K562 (cell line): ENCODE measurements around the gene SOSTDC1. TPM values are rescaled to one million over a fixed set of nuclear protein-coding genes. Genes with fewer than 3 reads are reported as not detected.

Experiments
- ARHGAP35 ChIP-seq: fragments of 450-650 bp; IDR thresholded peaks from 2 replicates; pipeline ENCODE4 v1.6.1; 2018; ENCODE audit not compliant: partially characterized antibody
- ATF1 ChIP-seq, 2 experiments: fragments of 450-650 bp in 1 of 2; IDR thresholded peaks; 2 replicates each; pipeline ENCODE4 v1.6.1; 2016; ENCODE audit warnings: missing compliant biosample characterization in 1 of 2, missing genetic modification characterization in 1 of 2
- ATF7 ChIP-seq: fragments of 450-650 bp; IDR thresholded peaks from 2 replicates; pipeline ENCODE4 v1.7.1; 2014; ENCODE audit warnings: mild to moderate bottlenecking, moderate library complexity
- C11orf30 ChIP-seq: fragments of 450-650 bp; IDR thresholded peaks from 2 replicates; pipeline ENCODE4 v1.6.1; 2016; ENCODE audit warnings: low read depth, mild to moderate bottlenecking
- CTCF ChIP-seq, 3 experiments: IDR thresholded peaks in 2 of 3; conservative IDR thresholded peaks in 1 of 3; 2 replicates each; pipeline ENCODE4 v1.5.1; 2011 to 2012; ENCODE audit warnings: low read length in 3 of 3, mild to moderate bottlenecking in 3 of 3, control low read depth in 2 of 3, improper control_type of control experiment in 1 of 3, inconsistent platforms in 1 of 3, low read depth in 1 of 3, mixed read lengths in 1 of 3, moderate library complexity in 1 of 3; ENCODE audit not compliant: insufficient read depth in 2 of 3
- DPF2 ChIP-seq: fragments of 450-650 bp; IDR thresholded peaks from 2 replicates; pipeline ENCODE4 v1.6.1; 2016
- FOSL1 ChIP-seq: fragments of 200-800 bp; sonication (Bioruptor generic); conservative IDR thresholded peaks from 2 replicates; pipeline ENCODE4 v1.6.1; 2016; ENCODE audit warnings: missing genetic modification characterization, missing compliant biosample characterization
- HMBOX1 ChIP-seq: sonication (generic); IDR thresholded peaks from 2 replicates; pipeline ENCODE4 v1.6.1; 2016
- MECOM ChIP-seq: fragments of 250-450 bp; sonication (Bioruptor Pico); IDR thresholded peaks from 2 replicates; pipeline ENCODE4 v1.8.0; 2022; ENCODE audit warnings: inconsistent platforms
- MTA2 ChIP-seq: fragments of 450-650 bp; IDR thresholded peaks from 2 replicates; pipeline ENCODE4 v1.6.1; 2016; ENCODE audit warnings: low read depth
- PTTG1 ChIP-seq: fragments of 450-650 bp; IDR thresholded peaks from 2 replicates; pipeline ENCODE4 v1.6.1; 2016; ENCODE audit warnings: low read depth, mild to moderate bottlenecking, missing genetic modification characterization, missing compliant biosample characterization
- RAD21 ChIP-seq, 2 experiments: fragments of 250-450 bp in 1 of 2; fragments of 450-650 bp in 1 of 2; sonication (Bioruptor Pico) in 1 of 2; formaldehyde crosslinking in 1 of 2; IDR thresholded peaks in 1 of 2; conservative IDR thresholded peaks in 1 of 2; 2 replicates each; pipeline versions ENCODE4 v1.4.0 to v1.8.0; 2020 to 2022; ENCODE audit warnings: mild to moderate bottlenecking in 2 of 2, moderate library complexity in 1 of 2
- SIN3B ChIP-seq: fragments of 450-650 bp; IDR thresholded peaks from 2 replicates; pipeline ENCODE4 v1.6.1; 2017; ENCODE audit warnings: low read depth, mild to moderate bottlenecking, moderate library complexity
- SNIP1 ChIP-seq: fragments of 450-650 bp; IDR thresholded peaks from 2 replicates; pipeline ENCODE4 v1.7.1; 2017; ENCODE audit warnings: low read depth, mild to moderate bottlenecking
- SUPT5H ChIP-seq: fragments of 450-650 bp; IDR thresholded peaks from 2 replicates; pipeline ENCODE4 v1.6.1; 2016
- YBX1 ChIP-seq: fragments of 450-650 bp; IDR thresholded peaks from 2 replicates; pipeline ENCODE4 v1.7.1; 2016; ENCODE audit warnings: mild to moderate bottlenecking
- ZC3H4 ChIP-seq: sonication (generic); formaldehyde crosslinking; IDR thresholded peaks from 2 replicates; pipeline ENCODE4 v1.9.0; 2021; ENCODE audit warnings: missing genetic modification reagents, borderline replicate concordance
- ZNF197 ChIP-seq: fragments of 200-800 bp; sonication (Bioruptor generic); IDR thresholded peaks from 2 replicates; pipeline ENCODE4 v1.6.1; 2016; ENCODE audit warnings: low read depth, missing genetic modification characterization, missing compliant biosample characterization
- ZNF239 ChIP-seq: fragments of 250-450 bp; sonication (Bioruptor Pico); IDR thresholded peaks from 2 replicates; pipeline ENCODE4 v1.4.0; 2020; ENCODE audit warnings: mild to moderate bottlenecking
- ZNF354B ChIP-seq: fragments of 250-450 bp; sonication (Bioruptor Pico); IDR thresholded peaks from 2 replicates; pipeline ENCODE4 v1.4.0; 2020
- ZNF384 ChIP-seq: IDR thresholded peaks from 2 replicates; pipeline ENCODE4 v1.6.1; 2012; ENCODE audit warnings: low read depth, low read length, improper control_type of control experiment
- ZNF449 ChIP-seq: fragments of 250-450 bp; sonication (Bioruptor Pico); IDR thresholded peaks from 2 replicates; pipeline ENCODE4 v1.8.0; 2022; ENCODE audit warnings: moderate library complexity, mild to moderate bottlenecking, inconsistent platforms
- ZNF507 ChIP-seq: conservative IDR thresholded peaks from 2 replicates; pipeline ENCODE4 v1.6.1; 2017; ENCODE audit warnings: missing genetic modification characterization, missing compliant biosample characterization
- ZNF57 ChIP-seq: fragments of 450-650 bp; formaldehyde crosslinking; IDR thresholded peaks from 2 replicates; pipeline ENCODE4 v1.4.0; 2020; ENCODE audit warnings: mild to moderate bottlenecking, moderate library complexity
- polyA plus RNA-seq, 8 experiments: library from polyadenylated mRNA; depleted of rRNA in 4 of 8; stranded (reverse) in 5 of 8; unstranded in 3 of 8; fragments of >200 nt; fragmentation: Nextera tagmentation in 2 of 8; fragmentation: Illumina TruSeq in 1 of 8; extraction: Ambion mirVana in 2 of 8; extraction: Trizol in 1 of 8; gene quantifications; 2 replicates each; pipeline versions ENCODE4 v1.2.1 to v1.2.3, GENCODE V29; 2011 to 2014; ENCODE audit warnings: inconsistent platforms in 1 of 8, missing spikeins in 1 of 8
- total RNA-seq, 7 experiments: library from RNA; depleted of rRNA in 6 of 7; stranded (reverse); fragments of >200 nt in 6 of 7; fragmentation: Illumina TruSeq in 2 of 7; extraction: Trizol in 2 of 7; gene quantifications; 2 replicates each; pipeline versions ENCODE4 v1.2.1 to v1.2.3, GENCODE V29; 2011 to 2021; ENCODE audit warnings: low replicate concordance in 1 of 7

Gene SOSTDC1
- total and polyA plus RNA-seq, 9 of the 15 experiments (the other 6 are each of a cell fraction or from before 2014, with no cell fraction given), result 8.3 to 48.6 (median 15.9) TPM

- no peak for TF ChIP-seq HMBOX1
- no peak for TF ChIP-seq MTA2
- TF ChIP-seq SNIP1, result no peak
- no peak for TF ChIP-seq C11orf30
- TF ChIP-seq ARHGAP35, result no peak
- TF ChIP-seq ATF1 (CRISPR knock-in tag; IDR thresholded peaks at IDR 0.05), result no peak
- TF ChIP-seq ATF1 (tag; IDR thresholded peaks at IDR 0.05), result 0 out of 2 replicates have a peak, but pooled peaks have one; percentile 5
- no peak for TF ChIP-seq FOSL1 (tag)
- no peak for TF ChIP-seq ZC3H4 (CRISPR knock-in tag)
- no peak for TF ChIP-seq ZNF57 (CRISPR knock-in tag)
- no peak for TF ChIP-seq DPF2
- TF ChIP-seq RAD21 (CRISPR knock-in tag; conservative IDR thresholded peaks at IDR 0.05 in 1 of 2, IDR thresholded peaks at IDR 0.05 in 1 of 2), result peak in 1 of 2 experiments; percentile 50; a peak in 2 of 4 replicates
- TF ChIP-seq ZNF197 (CRISPR knock-in tag), result no peak
- TF ChIP-seq ZNF507, result no peak
- TF ChIP-seq PTTG1 (tag), result no peak
- no peak for TF ChIP-seq SIN3B
- no peak for TF ChIP-seq SUPT5H
- TF ChIP-seq YBX1, result no peak
- no peak for TF ChIP-seq ZNF354B (CRISPR knock-in tag)
- no peak for TF ChIP-seq ZNF449 (CRISPR knock-in tag)
- peak; percentile 84 for TF ChIP-seq ZNF384
- no peak for TF ChIP-seq ZNF239
- no peak for TF ChIP-seq MECOM (CRISPR knock-in tag)
- peak; percentile 61; the same call in 1 of the 2 replicates for TF ChIP-seq ATF7
- peak; percentile 32 to 46 (median 41); a peak in 4 of 6 replicates for TF ChIP-seq CTCF (IDR thresholded peaks at IDR 0.05 in 2 of 3, conservative IDR thresholded peaks at IDR 0.05 in 1 of 3; ENCODE audit: insufficient read depth in 2 of 3, low read depth in 1 of 3, low read length in 3 of 3)
These were observed 44.3 kb upstream of the SOSTDC1 start (continued) for GRCh38 chr7:16509829-16510228.
